Endothelial cell of umbilical vein (primary cell): Measurements from ENCODE around the gene KCNK15. TPM values are rescaled to one million over a fixed set of nuclear protein-coding genes. Genes with fewer than 3 reads are reported as not detected.

ENCODE experiments used
- BruUV-seq: library from RNA; stranded (reverse); fragments of 400-500 nt; replicated peaks from 2 replicates; lab custom pipeline; 2021; lab: Mats Ljungman, UMichigan
- CTCF ChIA-PET: fragments of 300-600, 350-600 bp; sonication (Branson Sonifier 250); formaldehyde crosslinking; loops from one replicate; lab custom pipeline; 2021; ENCODE audit warnings: antibody characterized with exemption, inconsistent platforms; lab: Charles Lee
- POLR2A ChIA-PET: fragments of 300-600, 350-600 bp; sonication (Branson Sonifier 250); formaldehyde crosslinking; loops from one replicate; lab custom pipeline; 2021; ENCODE audit warnings: antibody characterized with exemption, inconsistent platforms; lab: Charles Lee
- DNase-seq: peaks from one replicate; pipeline ENCODE4 v3.0.0-alpha.2; 2011; ENCODE audit warnings: low read depth, low spot score
- FAIRE-seq: peaks from 2 replicates; lab custom pipeline; 2011; peaks lifted over from hg19 to GRCh38; lab: Jason Lieb, UNC
- H2AFZ ChIP-seq: 2 replicates; pipeline ENCODE4 v1.6.0; 2012; ENCODE audit warnings: low read depth, low read length, control low read depth, inconsistent platforms
- H3K27ac ChIP-seq: 2 replicates; pipeline ENCODE4 v1.5.1; 2011; ENCODE audit warnings: low read depth, mild to moderate bottlenecking, control low read depth, low read length, moderate library complexity; ENCODE audit not compliant: insufficient read depth
- H3K27me3 ChIP-seq, 2 experiments: 2 replicates each; pipeline versions ENCODE4 v1.6.0 to v1.6.1; 2011; ENCODE audit warnings: low read length in 2 of 2, mixed read lengths in 1 of 2; ENCODE audit not compliant: control insufficient read depth in 2 of 2, insufficient read depth in 2 of 2
- H3K36me3 ChIP-seq, 2 experiments: 2 replicates in 1 of 2; 3 replicates in 1 of 2; pipeline ENCODE4 v1.5.1; 2011; ENCODE audit warnings: low read length in 2 of 2, mild to moderate bottlenecking in 1 of 2, moderate library complexity in 1 of 2; ENCODE audit not compliant: control insufficient read depth in 2 of 2, insufficient read depth in 2 of 2; ENCODE audit errors: extremely low read depth in 1 of 2
- H3K4me1 ChIP-seq: 3 replicates; pipeline ENCODE4 v1.5.1; 2011; ENCODE audit warnings: mild to moderate bottlenecking, low read length; ENCODE audit not compliant: control insufficient read depth, insufficient read depth; ENCODE audit errors: extremely low read depth
- H3K4me2 ChIP-seq: 2 replicates; pipeline ENCODE4 v1.6.1; 2011; ENCODE audit warnings: low read length, control low read depth, mixed read lengths; ENCODE audit not compliant: insufficient read depth
- H3K4me3 ChIP-seq, 3 experiments: fragments of 200-600 bp in 1 of 3; sonication (generic), shearing (Covaris generic) in 1 of 3; replicated peaks in 1 of 3; 2 replicates each; pipeline ENCODE4 v1.5.1; 2011 to 2016; ENCODE audit warnings: control low read depth in 3 of 3, low read length in 3 of 3, mild to moderate bottlenecking in 2 of 3, inconsistent platforms in 1 of 3, low read depth in 1 of 3, moderate library complexity in 1 of 3; ENCODE audit not compliant: insufficient read depth in 1 of 3
- H3K79me2 ChIP-seq: 2 replicates; pipeline ENCODE4 v1.6.0; 2012; ENCODE audit warnings: low read length, inconsistent platforms; ENCODE audit not compliant: control insufficient read depth, insufficient read depth
- H3K9ac ChIP-seq: replicated peaks from 2 replicates; pipeline ENCODE3; 2011; ENCODE audit warnings: low read length, control low read depth; ENCODE audit not compliant: insufficient read depth; ENCODE audit errors: extremely low read depth
- H3K9me1 ChIP-seq: replicated peaks from 3 replicates; pipeline ENCODE4 v1.6.0; 2011; ENCODE audit warnings: mild to moderate bottlenecking, low read length; ENCODE audit not compliant: control insufficient read depth, insufficient read depth; ENCODE audit errors: extremely low read depth
- H3K9me3 ChIP-seq: replicated peaks from 2 replicates; pipeline ENCODE4 v1.5.1; 2012; ENCODE audit warnings: low read length, inconsistent platforms; ENCODE audit not compliant: control insufficient read depth, insufficient read depth
- H4K20me1 ChIP-seq: replicated peaks from 2 replicates; pipeline ENCODE3; 2011; ENCODE audit warnings: mild to moderate bottlenecking, low read length; ENCODE audit not compliant: control insufficient read depth, insufficient read depth; ENCODE audit errors: extremely low read depth
- CTCF ChIP-seq, 2 donors: IDR thresholded peaks; 1 replicate in 1 of 2; 2 replicates in 1 of 2; pipeline ENCODE4 v1.5.1; 2011; ENCODE audit warnings: low read length in 2 of 2, mild to moderate bottlenecking in 2 of 2, moderate library complexity in 2 of 2, control low read depth in 1 of 2, inconsistent platforms in 1 of 2, low read depth in 1 of 2; ENCODE audit not compliant: insufficient read depth in 1 of 2; ENCODE audit errors: extremely low read depth in 1 of 2
- EZH2 ChIP-seq: IDR thresholded peaks from 2 replicates; pipeline ENCODE4 v1.6.1; 2012; ENCODE audit warnings: borderline replicate concordance, low read depth, mild to moderate bottlenecking, moderate library complexity, low read length, inconsistent platforms; ENCODE audit not compliant: severe bottlenecking
- FOS ChIP-seq: IDR thresholded peaks from 2 replicates; pipeline ENCODE4 v1.6.1; 2011; ENCODE audit warnings: mild to moderate bottlenecking, low read length, moderate library complexity, borderline replicate concordance; ENCODE audit not compliant: insufficient read depth
- GATA2 ChIP-seq: IDR thresholded peaks from 2 replicates; pipeline ENCODE4 v1.7.0; 2011; ENCODE audit warnings: low read depth, mild to moderate bottlenecking, moderate library complexity, mixed read lengths, low read length; ENCODE audit not compliant: insufficient read length, insufficient read depth
- JUN ChIP-seq: IDR thresholded peaks from 2 replicates; pipeline ENCODE4 v1.6.1; 2011; ENCODE audit warnings: borderline replicate concordance, low read depth; ENCODE audit not compliant: insufficient read length, insufficient read depth
- MAX ChIP-seq: IDR thresholded peaks from 2 replicates; pipeline ENCODE4 v1.6.1; 2011; ENCODE audit not compliant: insufficient read depth, insufficient read length
- MYC ChIP-seq: IDR thresholded peaks from one replicate; pipeline ENCODE4 v1.6.1; 2011; ENCODE audit warnings: mild to moderate bottlenecking, low read depth, low read length
- POLR2A ChIP-seq: IDR thresholded peaks from 2 replicates; pipeline ENCODE4 v1.6.1; 2012; ENCODE audit warnings: low read depth, mild to moderate bottlenecking, control low read depth, low read length
- POLR2AphosphoS5 ChIP-seq: IDR thresholded peaks from 2 replicates; pipeline ENCODE4 v1.6.1; 2012; ENCODE audit warnings: low read depth, mild to moderate bottlenecking, control low read depth, low read length, moderate library complexity; ENCODE audit not compliant: insufficient read depth
- dilution Hi-C: fragments of 300-500 bp; cut with MboI; formaldehyde crosslinking; loops from one replicate; pipeline ENCODE4 v1.15.0; 2019; ENCODE audit warnings: low sequenced_read_pairs; ENCODE audit not compliant: extremely low pct_ligation_motif_present
- intact Hi-C: fragments of 100-400 bp; cut with micrococcal nuclease; formaldehyde crosslinking; loops from one replicate; pipeline ENCODE4 v1.10.0; 2022
- polyA plus RNA-seq, 4 experiments: library from polyadenylated mRNA; depleted of rRNA in 3 of 4; stranded (reverse) in 3 of 4; unstranded in 1 of 4; fragments of >200 nt; gene quantifications; 2 replicates each; pipeline versions ENCODE4 v1.2.1 to v1.2.3, GENCODE V29; 2011 to 2012; ENCODE audit warnings: missing spikeins in 1 of 4
- total RNA-seq: library from RNA; stranded (reverse); gene quantifications from 2 replicates; pipeline ENCODE4 v1.2.3, GENCODE V29; 2021

KCNK15 gene
- total and polyA plus RNA-seq, 2 donors (not counting 3 experiments of a cell fraction or from before 2014, with no cell fraction given): 0.06 TPM; not detected in 1

- Histone ChIP-seq H3K79me2 (no peaks in the 10 kb centered on the region), H3K4me3 (no peak overlapping the region), H3K4me2 (no peak overlapping the region), H3K9me1 (no peaks in the 10 kb centered on the region), H2AFZ (no peak overlapping the region), H3K9me3 (no peaks in the 10 kb centered on the region), H3K4me1 (peaks cover 7% of the 10 kb centered on the region), H3K27ac (no peak overlapping the region), H3K9ac (no peak overlapping the region), H3K36me3 (no peaks in the 10 kb centered on the region), H4K20me1 (no peaks in the 10 kb centered on the region), H3K27me3 (no peaks in the 10 kb centered on the region)
- dilution Hi-C loops (no loop called here), intact Hi-C loops (no loop called here)
- BruUV-seq: no TSS peak
- DNase-seq: no peak
- CTCF ChIA-PET: interaction anchor here (1.1 to 4.8 kb wide), 6 partner anchors 8 to 29 kb away, joined by 4 to 23 read pairs (median 8); no protein-coding TSS in a partner anchor
- TF ChIP-seq CTCF (IDR thresholded peaks at IDR 0.05; ENCODE audit: extremely low read depth in 1 of 2, insufficient read depth in 1 of 2, low read depth in 1 of 2, low read length in 2 of 2) (no peak), FOS (no peak), EZH2 (no peak), POLR2AphosphoS5 (no peak), MYC (no peak), MAX (no peak), GATA2 (no peak), POLR2A (no peak), JUN (no peak)
- FAIRE-seq: no peak
- POLR2A ChIA-PET: no interaction called here
These were observed 31.5 kb upstream of the KCNK15 start for GRCh38 chr20:44714102-44714700.
